Measurements from ENCODE around the gene JMJD8.

The JMJD8 gene

DNA sequence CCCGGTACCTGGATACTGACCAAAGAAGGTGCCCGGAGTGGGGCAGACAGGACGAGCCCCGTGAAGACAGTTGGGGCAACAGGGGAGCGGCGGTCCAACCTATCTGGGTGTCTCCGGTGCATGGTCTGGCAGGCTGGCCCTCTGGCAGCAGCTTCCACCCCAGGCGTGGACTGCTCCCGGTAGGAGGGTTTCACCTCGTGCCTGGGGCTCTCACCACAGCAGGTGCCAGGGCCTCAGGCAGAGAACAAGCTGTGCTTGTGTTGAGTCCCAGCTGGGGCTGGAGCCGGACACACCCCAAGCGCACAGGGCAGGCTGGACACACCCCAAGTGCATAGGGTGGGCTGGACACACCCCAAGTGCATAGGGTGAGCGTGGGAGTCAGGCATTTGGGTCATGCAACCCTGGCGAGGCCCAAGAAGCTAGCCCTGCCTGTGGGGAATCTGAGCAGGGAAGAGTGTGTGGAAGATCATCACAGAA lies 23.0 kb upstream of the JMJD8 start:
- H3K27ac ChIP-seq (ENCODE audit: low read length) = no peak overlapping the region
- H3K9ac ChIP-seq (ENCODE audit: low read length in 2 of 2) = no peak overlapping the region
- no peaks in the 10 kb centered on the region for H3K9me3 ChIP-seq (ENCODE audit: control insufficient read depth in 2 of 2, low read length in 2 of 2)
- H3K4me1 ChIP-seq (ENCODE audit: control insufficient read depth, insufficient read depth, low read length) = peaks cover 18% of the 10 kb centered on the region
- H3K4me3 ChIP-seq (ENCODE audit: low read length in 2 of 2) = no peak overlapping the region
- H3K27me3 ChIP-seq (ENCODE audit: control insufficient read depth in 1 of 2, insufficient read depth in 2 of 2, low read length in 2 of 2) = peaks cover 74 to 80% of the 10 kb centered on the region in 2 donors
- H3K36me3 ChIP-seq (ENCODE audit: control insufficient read depth in 2 of 2, insufficient read depth in 2 of 2, low read length in 2 of 2) = no peaks in the 10 kb centered on the region

DNA sequence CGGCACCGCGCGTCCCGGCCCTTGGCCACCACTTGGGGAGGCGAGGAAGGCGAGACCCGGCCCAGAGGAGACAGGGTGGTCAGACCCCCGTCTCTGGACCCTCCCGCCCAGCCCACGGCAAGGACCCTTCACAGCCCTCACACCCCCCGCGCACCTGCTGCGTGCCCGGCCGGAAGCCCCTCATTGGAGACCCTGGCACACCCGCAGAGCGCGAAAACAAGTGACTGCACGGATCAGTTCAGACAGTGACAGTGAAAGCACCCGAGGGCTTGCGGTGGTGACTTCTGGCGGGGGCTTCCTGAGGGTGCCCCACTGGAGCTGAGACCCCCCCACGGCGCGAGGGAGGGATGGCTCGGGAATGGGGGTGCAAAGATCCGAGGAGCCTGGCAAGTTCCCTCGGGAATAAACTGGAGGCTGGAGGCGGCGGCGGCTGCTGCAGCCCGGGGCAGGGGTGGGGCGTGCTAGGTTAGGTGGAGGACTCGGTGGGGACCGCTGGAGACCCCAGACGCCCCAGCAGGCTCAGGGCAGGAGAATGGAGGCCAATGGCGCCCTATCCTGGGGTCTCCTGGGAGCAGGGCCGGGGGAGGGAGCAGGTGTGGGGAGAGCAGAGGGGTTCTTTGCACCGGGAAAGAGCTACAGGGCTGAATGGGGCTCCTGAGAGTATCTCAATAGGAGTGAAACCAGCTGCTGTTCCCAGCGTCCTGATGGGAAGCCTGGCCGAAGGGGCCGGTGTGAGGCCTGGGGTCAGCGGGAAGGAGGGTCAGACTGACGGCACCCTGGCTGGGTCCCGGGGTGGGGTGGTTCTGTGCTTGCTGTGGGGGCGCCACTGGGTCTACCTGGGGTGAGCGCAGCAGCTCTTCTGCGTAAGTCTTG lies 22.3 kb upstream of the JMJD8 start:
- Histone ChIP-seq H3K27me3 (ENCODE audit: control insufficient read depth in 1 of 2, insufficient read depth in 2 of 2, low read length in 2 of 2) (peaks cover 80 to 84% of the 10 kb centered on the region in 2 donors), H3K27ac (ENCODE audit: low read length) (no peak overlapping the region), H3K4me3 (ENCODE audit: low read length in 2 of 2) (no peak overlapping the region), H3K4me1 (ENCODE audit: control insufficient read depth, insufficient read depth, low read length) (peaks cover 18% of the 10 kb centered on the region), H3K9me3 (ENCODE audit: control insufficient read depth in 2 of 2, low read length in 2 of 2) (no peaks in the 10 kb centered on the region), H3K9ac (ENCODE audit: low read length in 2 of 2) (no peak overlapping the region), H3K36me3 (ENCODE audit: control insufficient read depth in 2 of 2, insufficient read depth in 2 of 2, low read length in 2 of 2) (no peaks in the 10 kb centered on the region)

DNA sequence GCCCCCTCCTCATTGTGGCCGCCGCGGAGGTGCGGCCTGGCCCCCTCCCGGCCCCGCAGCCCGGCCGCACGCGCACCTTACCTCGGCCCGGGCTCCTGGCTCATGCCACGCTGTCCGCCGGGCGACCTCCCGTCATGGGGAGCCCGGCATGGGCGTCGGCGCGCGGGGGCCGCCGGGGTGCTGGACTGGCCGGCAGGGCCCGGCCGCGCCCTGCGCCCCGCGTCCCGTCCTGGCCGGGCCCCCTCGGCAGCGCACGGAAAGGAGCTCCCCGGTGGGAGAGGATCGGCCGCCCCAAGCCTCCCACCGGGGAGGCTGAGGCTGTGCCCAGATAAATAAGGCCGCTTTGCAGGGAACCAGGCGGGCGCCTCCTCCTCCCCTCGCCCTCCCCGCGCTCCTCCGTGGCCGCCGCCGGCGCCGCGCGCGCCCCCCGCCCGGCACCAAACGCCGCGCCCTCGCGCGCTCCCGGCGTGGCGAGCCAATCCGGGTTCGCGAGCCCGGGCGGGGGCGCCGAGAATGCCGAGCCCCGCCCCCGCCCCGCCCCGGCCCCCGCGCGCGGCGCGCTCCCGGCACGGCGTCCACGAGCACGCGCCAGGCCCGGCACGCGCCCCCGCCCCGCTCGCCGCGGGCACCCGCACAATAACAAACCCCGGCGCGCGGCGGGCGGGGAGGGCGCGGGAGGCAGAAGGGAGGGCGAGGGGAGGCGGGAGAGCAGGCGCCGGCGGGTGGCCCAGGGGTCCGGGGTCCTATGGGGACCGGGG lies 21.5 kb upstream of the JMJD8 start, which contains the start of gene FBXL16:
TSS of gene FBXL16 (minus strand) at position 371 of the 758 bp plus-strand sequence. CDS start 8,396 bp downstream, outside the sequence.
- peaks cover 77 to 84% of the 10 kb centered on the region in 2 donors for H3K27me3 ChIP-seq (ENCODE audit: control insufficient read depth in 1 of 2, insufficient read depth in 2 of 2, low read length in 2 of 2)
- H3K36me3 ChIP-seq (ENCODE audit: control insufficient read depth in 2 of 2, insufficient read depth in 2 of 2, low read length in 2 of 2) = no peaks in the 10 kb centered on the region
- no peaks in the 10 kb centered on the region for H3K9me3 ChIP-seq (ENCODE audit: control insufficient read depth in 2 of 2, low read length in 2 of 2)
- no peak within 1 kb of the TSS for H3K4me3 ChIP-seq (ENCODE audit: low read length in 2 of 2)
- H3K4me1 ChIP-seq (ENCODE audit: control insufficient read depth, insufficient read depth, low read length) = peaks cover 18% of the 10 kb centered on the region
- no peak within 1 kb of the TSS for H3K27ac ChIP-seq (ENCODE audit: low read length)
- no peak within 1 kb of the TSS for H3K9ac ChIP-seq (ENCODE audit: low read length in 2 of 2)

DNA sequence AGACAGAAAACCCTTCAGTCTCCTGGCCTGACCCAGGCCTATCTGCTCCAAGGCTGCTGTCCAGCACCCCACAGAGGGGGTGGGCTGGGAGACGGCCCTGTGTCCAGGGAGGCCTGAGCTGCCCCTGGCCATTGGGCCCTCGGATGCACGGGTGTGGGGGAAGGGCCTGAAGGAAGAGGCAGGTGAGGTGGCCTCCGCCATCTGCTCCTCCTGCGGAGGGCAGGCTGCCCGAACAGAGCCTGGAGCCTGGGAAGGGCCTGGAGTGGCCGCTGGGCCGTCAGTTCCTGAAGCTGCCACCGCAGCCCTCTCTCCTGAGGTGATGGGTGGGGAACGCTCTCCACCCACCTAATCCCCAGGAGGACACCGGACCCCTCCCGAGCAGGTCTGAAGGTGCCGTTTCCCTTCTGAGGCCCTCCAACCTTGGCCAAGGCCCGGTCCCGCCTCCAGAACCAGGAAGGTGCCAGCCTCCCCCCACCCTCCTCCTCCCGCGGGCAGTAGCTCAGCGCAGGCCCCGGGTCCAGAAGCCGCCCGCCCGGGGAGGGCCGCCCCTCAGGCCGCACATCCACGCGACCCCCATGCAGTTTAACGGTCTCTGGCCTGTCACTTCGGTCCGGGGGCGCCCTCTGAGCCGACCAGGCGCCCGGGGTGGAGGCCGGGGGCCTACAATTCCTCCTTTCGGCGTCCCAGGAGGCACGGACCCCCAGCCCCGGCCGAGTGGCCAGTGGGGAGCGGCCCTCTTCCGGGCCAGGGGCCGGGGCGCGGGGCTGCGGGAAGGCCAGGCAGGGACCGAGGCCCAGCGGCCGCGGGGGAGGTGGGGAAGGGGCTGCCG lies 20.6 kb upstream of the JMJD8 start:
- H3K4me1 ChIP-seq (ENCODE audit: control insufficient read depth, insufficient read depth, low read length) = peaks cover 12% of the 10 kb centered on the region
- no peaks in the 10 kb centered on the region for H3K36me3 ChIP-seq (ENCODE audit: control insufficient read depth in 2 of 2, insufficient read depth in 2 of 2, low read length in 2 of 2)
- no peak overlapping the region for H3K9ac ChIP-seq (ENCODE audit: low read length in 2 of 2)
- no peak overlapping the region for H3K4me3 ChIP-seq (ENCODE audit: low read length in 2 of 2)
- no peaks in the 10 kb centered on the region for H3K9me3 ChIP-seq (ENCODE audit: control insufficient read depth in 2 of 2, low read length in 2 of 2)
- H3K27ac ChIP-seq (ENCODE audit: low read length) = no peak overlapping the region
- peaks cover 71 to 84% of the 10 kb centered on the region in 2 donors for H3K27me3 ChIP-seq (ENCODE audit: control insufficient read depth in 1 of 2, insufficient read depth in 2 of 2, low read length in 2 of 2)

DNA sequence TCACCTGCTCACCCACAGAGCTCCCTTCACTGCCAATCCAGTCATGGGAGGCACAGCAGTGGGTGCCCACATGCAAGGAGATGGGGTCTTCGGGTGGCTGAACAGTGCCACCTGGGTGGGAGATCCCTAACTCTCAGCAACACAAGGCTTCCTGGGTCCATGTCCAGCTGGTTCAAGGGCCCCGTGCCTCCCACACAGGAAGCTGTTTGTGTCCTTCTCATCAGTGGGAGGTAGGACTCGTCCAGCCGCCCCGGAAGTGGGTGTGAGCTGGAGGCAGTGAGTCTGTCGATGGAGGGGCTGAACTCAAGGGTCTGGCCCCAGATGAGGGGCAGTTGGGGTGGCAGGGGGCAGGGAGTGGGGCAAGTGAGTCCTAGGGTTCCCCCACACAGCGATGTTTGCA lies 19.9 kb upstream of the JMJD8 start:
- Histone ChIP-seq H3K9ac (ENCODE audit: low read length in 2 of 2) (no peak overlapping the region), H3K4me1 (ENCODE audit: control insufficient read depth, insufficient read depth, low read length) (peaks cover 10% of the 10 kb centered on the region), H3K27ac (ENCODE audit: low read length) (no peak overlapping the region), H3K27me3 (ENCODE audit: control insufficient read depth in 1 of 2, insufficient read depth in 2 of 2, low read length in 2 of 2) (peaks cover 70 to 84% of the 10 kb centered on the region in 2 donors), H3K36me3 (ENCODE audit: control insufficient read depth in 2 of 2, insufficient read depth in 2 of 2, low read length in 2 of 2) (no peaks in the 10 kb centered on the region), H3K4me3 (ENCODE audit: low read length in 2 of 2) (no peak overlapping the region), H3K9me3 (ENCODE audit: control insufficient read depth in 2 of 2, low read length in 2 of 2) (no peaks in the 10 kb centered on the region)

DNA sequence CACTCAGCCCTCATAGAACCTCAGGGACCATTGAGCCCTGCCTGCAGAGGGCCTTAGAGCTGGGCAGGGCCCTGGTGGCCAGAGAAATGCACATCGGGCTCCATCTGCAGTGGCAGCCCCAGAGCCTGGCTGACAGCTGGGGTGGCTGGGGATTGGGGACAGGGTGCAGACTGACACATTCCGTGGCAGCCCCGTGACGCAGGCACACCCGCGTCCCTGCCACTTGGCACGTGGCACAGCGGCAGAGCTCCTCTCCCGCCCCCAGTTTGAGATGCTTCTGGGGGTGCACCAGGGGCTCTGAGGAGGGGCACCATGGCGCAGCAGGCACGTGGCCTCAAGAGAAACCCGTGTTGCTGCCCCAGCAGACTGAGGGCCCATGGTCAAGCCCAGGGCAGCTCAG lies 19.3 kb upstream of the JMJD8 start:
- no peak overlapping the region for H3K9ac ChIP-seq (ENCODE audit: low read length in 2 of 2)
- H3K9me3 ChIP-seq (ENCODE audit: control insufficient read depth in 2 of 2, low read length in 2 of 2) = no peaks in the 10 kb centered on the region
- no peaks in the 10 kb centered on the region for H3K36me3 ChIP-seq (ENCODE audit: control insufficient read depth in 2 of 2, insufficient read depth in 2 of 2, low read length in 2 of 2)
- H3K27ac ChIP-seq (ENCODE audit: low read length) = no peak overlapping the region
- peaks cover 10% of the 10 kb centered on the region for H3K4me1 ChIP-seq (ENCODE audit: control insufficient read depth, insufficient read depth, low read length)
- H3K27me3 ChIP-seq (ENCODE audit: control insufficient read depth in 1 of 2, insufficient read depth in 2 of 2, low read length in 2 of 2) = peaks cover 64 to 80% of the 10 kb centered on the region in 2 donors
- H3K4me3 ChIP-seq (ENCODE audit: low read length in 2 of 2) = no peak overlapping the region

DNA sequence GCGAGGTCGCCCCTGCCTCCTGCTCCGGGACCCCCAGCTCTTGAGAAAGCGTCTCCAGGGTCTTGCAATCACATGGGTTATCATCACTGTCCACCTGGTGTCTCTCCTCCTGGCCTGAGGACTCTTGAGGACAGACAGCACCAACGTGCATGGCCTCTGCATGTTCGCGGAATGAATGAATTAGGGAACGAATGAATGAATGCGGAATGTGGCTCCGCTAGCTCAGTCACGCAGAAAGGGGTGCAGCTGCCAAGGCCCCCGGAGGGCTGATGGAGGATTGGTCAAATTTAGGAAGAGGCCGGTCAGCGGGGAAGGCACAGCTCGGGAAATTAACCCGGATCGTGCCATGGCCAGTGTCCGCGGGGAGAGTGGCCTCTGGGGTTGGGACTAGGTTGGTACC lies 18.2 kb upstream of the JMJD8 start:
- peaks cover 10% of the 10 kb centered on the region for H3K4me1 ChIP-seq (ENCODE audit: control insufficient read depth, insufficient read depth, low read length)
- no peak overlapping the region for H3K9ac ChIP-seq (ENCODE audit: low read length in 2 of 2)
- H3K4me3 ChIP-seq (ENCODE audit: low read length in 2 of 2) = no peak overlapping the region
- H3K27me3 ChIP-seq (ENCODE audit: control insufficient read depth in 1 of 2, insufficient read depth in 2 of 2, low read length in 2 of 2) = peaks cover 59 to 72% of the 10 kb centered on the region in 2 donors
- no peak overlapping the region for H3K27ac ChIP-seq (ENCODE audit: low read length)
- no peaks in the 10 kb centered on the region for H3K36me3 ChIP-seq (ENCODE audit: control insufficient read depth in 2 of 2, insufficient read depth in 2 of 2, low read length in 2 of 2)
- H3K9me3 ChIP-seq (ENCODE audit: control insufficient read depth in 2 of 2, low read length in 2 of 2) = no peaks in the 10 kb centered on the region

DNA sequence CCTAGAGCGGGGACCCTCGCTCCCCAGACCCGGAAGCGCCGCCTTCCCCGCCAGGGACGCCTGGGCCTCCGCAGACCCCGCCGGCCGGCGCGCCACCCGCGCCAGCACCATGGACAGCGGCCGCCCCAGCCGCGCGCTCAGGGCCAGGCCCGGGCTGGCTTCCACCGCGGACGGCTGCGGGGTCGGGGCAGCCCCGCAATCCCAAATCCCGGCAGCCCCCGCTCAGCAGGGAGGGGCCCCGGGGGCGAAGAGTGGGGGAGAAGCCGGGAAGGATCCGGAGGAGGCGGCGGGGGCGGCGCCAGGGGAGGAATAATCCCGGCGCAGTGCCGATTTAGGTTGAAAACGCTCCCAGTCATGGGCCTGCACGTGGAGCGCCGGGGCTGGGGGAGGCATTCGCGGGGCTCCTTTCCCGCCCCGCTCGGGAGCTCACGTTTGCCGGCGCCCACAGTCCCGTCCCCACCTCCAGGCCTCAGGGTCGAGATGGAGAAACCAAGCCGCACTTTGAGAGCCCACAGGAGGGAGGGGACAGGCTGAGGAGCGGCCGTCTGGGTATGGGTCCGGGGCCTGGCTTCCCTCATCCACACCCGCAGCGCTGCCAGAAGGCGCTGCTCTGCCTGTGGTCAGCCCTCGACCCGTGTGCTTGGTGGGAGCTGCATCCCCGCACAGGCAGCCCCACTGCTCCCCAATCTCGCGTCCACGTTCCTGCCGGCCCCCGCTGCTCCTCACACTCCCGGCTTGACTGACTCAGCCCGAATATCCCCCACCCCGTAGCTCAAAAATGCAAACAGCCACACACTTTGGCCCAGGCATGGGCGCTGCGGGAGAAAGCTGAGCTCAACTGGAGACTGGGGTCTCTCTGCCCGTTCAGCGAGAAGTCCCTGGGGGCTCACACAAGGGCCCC lies 16.8 kb upstream of the JMJD8 start:
- H3K9ac ChIP-seq (ENCODE audit: low read length in 2 of 2) = no peak overlapping the region
- H3K9me3 ChIP-seq (ENCODE audit: control insufficient read depth in 2 of 2, low read length in 2 of 2) = no peaks in the 10 kb centered on the region
- no peaks in the 10 kb centered on the region for H3K36me3 ChIP-seq (ENCODE audit: control insufficient read depth in 2 of 2, insufficient read depth in 2 of 2, low read length in 2 of 2)
- H3K4me3 ChIP-seq (ENCODE audit: low read length in 2 of 2) = no peak overlapping the region
- H3K27me3 ChIP-seq (ENCODE audit: control insufficient read depth in 1 of 2, insufficient read depth in 2 of 2, low read length in 2 of 2) = peaks cover 56 to 66% of the 10 kb centered on the region in 2 donors
- H3K4me1 ChIP-seq (ENCODE audit: control insufficient read depth, insufficient read depth, low read length) = peaks cover 1% of the 10 kb centered on the region
- H3K27ac ChIP-seq (ENCODE audit: low read length) = no peak overlapping the region

DNA sequence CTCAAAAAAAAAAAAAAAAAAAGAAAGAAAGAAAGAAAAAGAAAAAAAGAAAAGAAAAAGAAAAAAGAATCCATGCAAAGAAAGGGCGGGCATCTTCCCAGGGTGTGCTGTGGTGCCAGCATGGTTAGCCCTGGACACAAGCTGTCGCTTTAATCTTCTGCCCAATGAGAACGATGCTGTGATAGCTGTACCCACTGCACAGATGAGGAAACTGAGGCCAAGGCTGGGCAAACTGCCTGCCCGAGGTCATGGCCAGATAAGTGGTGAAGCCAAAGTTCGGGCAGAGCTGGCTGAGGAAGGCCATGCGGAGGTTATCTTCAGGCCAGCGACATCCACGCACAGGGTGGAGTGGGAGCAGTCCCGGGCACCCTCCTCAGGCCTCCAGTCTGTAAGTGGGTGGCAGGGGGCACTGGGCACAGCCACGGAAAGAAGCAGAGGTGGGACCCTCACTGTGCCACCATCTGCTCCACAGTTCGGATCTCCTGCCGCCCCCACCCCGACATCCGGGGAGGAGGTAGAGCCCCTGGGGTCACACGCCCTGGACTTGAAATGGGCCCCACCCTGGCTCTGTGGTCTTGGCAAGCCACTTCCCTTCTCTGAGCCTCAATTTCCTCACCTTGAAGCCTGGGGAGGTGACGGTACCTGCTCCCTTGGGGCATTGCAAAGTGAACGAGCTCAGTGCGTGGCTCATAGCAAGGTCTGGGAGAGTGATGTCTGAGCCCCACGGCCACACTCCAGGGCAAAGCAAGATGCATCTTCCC lies 15.0 kb upstream of the JMJD8 start:
- Histone ChIP-seq H3K4me3 (ENCODE audit: low read length in 2 of 2) (no peak overlapping the region), H3K9ac (ENCODE audit: low read length in 2 of 2) (no peak overlapping the region), H3K36me3 (ENCODE audit: control insufficient read depth in 2 of 2, insufficient read depth in 2 of 2, low read length in 2 of 2) (no peaks in the 10 kb centered on the region), H3K9me3 (ENCODE audit: control insufficient read depth in 2 of 2, low read length in 2 of 2) (no peaks in the 10 kb centered on the region), H3K27me3 (ENCODE audit: control insufficient read depth in 1 of 2, insufficient read depth in 2 of 2, low read length in 2 of 2) (peaks cover 60 to 72% of the 10 kb centered on the region in 2 donors), H3K27ac (ENCODE audit: low read length) (no peak overlapping the region), H3K4me1 (ENCODE audit: control insufficient read depth, insufficient read depth, low read length) (peaks cover 15% of the 10 kb centered on the region)

Measured in stomach smooth muscle (tissue), 2 donors.